Type B pancreatic cell (in vitro differentiated cells): ENCODE data around the gene GRIN2B. TPM values are rescaled to one million over a fixed set of nuclear protein-coding genes. Genes with fewer than 3 reads are reported as not detected.

Source experiments
- DNase-seq: peaks from one replicate; pipeline ENCODE4 v3.0.0; 2021; ENCODE audit warnings: mixed read lengths; ENCODE audit not compliant: unreplicated experiment; ENCODE audit errors: extremely low spot score
- H3K27ac Mint-ChIP-seq: 2 replicates; pipeline ENCODE4 v1.8.0; 2021; ENCODE audit warnings: mild to moderate bottlenecking, mixed read lengths
- H3K27me3 Mint-ChIP-seq: 2 replicates; pipeline ENCODE4 v1.8.0; 2021; ENCODE audit warnings: mixed read lengths
- H3K36me3 Mint-ChIP-seq: 2 replicates; pipeline ENCODE4 v1.8.0; 2021; ENCODE audit warnings: mixed read lengths
- H3K4me1 Mint-ChIP-seq: one replicate; pipeline ENCODE4 v1.8.0; 2021; ENCODE audit warnings: mixed read lengths; ENCODE audit not compliant: unreplicated experiment
- H3K4me3 Mint-ChIP-seq: 2 replicates; pipeline ENCODE4 v1.8.0; 2021; ENCODE audit warnings: mild to moderate bottlenecking, mixed read lengths
- H3K9me3 Mint-ChIP-seq: 2 replicates; pipeline ENCODE4 v1.8.0; 2021; ENCODE audit warnings: mixed read lengths
- CTCF ChIP-seq: fragments of 200-600 bp; sonication (generic); conservative IDR thresholded peaks from 2 replicates; pipeline ENCODE4 v1.5.0; 2021; ENCODE audit warnings: antibody characterized with exemption, mild to moderate bottlenecking
- total RNA-seq: library from RNA; stranded (reverse); gene quantifications from 2 replicates; pipeline ENCODE4 v1.2.1, GENCODE V29; 2021; ENCODE audit warnings: low replicate concordance

The GRIN2B gene
- total RNA-seq, 1 donor from 2014 or later: 1.6 TPM

DNA sequence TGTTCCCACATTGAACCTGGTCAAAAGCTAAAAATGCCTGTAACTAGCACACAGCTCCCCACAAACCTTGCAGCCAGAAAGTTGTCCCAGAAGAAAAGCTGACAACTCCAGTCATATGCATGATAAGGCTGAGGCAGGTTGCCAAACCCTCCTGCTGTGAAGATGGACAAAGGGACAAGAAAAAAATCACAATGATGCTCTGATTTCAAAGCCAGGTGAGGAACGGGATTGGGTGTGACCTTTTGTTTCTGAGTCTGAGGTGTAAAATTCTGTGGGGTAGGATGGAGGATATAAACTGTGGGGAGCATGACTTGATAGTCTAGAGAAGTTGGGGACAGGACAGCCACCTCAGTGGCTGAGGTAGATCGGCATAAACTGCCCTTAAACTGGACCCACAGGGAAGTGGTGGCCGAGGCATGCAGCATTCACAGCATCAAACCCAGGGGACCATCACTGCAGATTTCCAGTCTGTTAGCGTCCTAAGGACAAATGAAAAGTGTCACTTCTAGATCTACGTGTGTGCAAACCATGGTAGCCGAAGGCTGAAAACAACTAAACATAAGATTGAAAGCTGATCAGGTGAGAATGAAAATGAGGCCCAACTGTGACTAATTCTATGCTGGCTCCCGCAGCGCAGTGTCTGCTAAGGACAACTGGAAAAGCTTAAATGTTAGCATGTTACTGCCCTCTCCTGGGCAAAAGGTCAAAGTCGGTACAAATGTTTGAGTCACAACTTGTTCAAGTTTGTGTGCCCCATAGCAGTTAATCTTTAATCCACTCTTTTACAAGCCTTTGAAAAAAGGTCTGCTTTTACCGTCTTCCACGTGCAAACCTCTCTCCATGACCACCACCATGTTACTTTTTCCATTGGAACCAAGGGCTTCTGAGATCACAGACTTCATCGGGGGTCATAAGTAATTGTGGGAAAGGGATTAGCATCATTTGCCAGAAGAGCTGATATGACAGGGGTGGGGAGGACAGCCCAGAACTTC lies 39.8 kb downstream of the GRIN2B start:
- DNase-seq: no peak
- peak overlapping the region; percentile 4 for H3K4me3 Mint-ChIP-seq
- H3K9me3 Mint-ChIP-seq: no peaks in the 10 kb centered on the region
- peak overlapping the region; percentile 53 for H3K27ac Mint-ChIP-seq
- peaks cover 8% of the 10 kb centered on the region for H3K4me1 Mint-ChIP-seq
- TF ChIP-seq CTCF: peak; percentile 80
- H3K27me3 Mint-ChIP-seq: peaks cover 26% of the 10 kb centered on the region
- peaks cover 4% of the 10 kb centered on the region for H3K36me3 Mint-ChIP-seq

GRCh38 chr12:13940335-13940865 lies 41.0 kb downstream of the GRIN2B start:
- Mint-ChIP-seq H3K4me3 (no peak overlapping the region), H3K4me1 (peaks cover 8% of the 10 kb centered on the region), H3K9me3 (no peaks in the 10 kb centered on the region), H3K36me3 (peaks cover 4% of the 10 kb centered on the region), H3K27me3 (peaks cover 23% of the 10 kb centered on the region), H3K27ac (no peak overlapping the region)
- no peak for TF ChIP-seq CTCF
- no peak for DNase-seq

- TF ChIP-seq CTCF: no peak
- Mint-ChIP-seq H3K36me3 (no peaks in the 10 kb centered on the region), H3K9me3 (no peaks in the 10 kb centered on the region), H3K27me3 (peaks cover 22% of the 10 kb centered on the region), H3K4me3 (no peak overlapping the region), H3K27ac (no peak overlapping the region), H3K4me1 (peaks cover 8% of the 10 kb centered on the region)
- DNase-seq: no peak
These were observed 43.7 kb downstream of the GRIN2B start for GRCh38 chr12:13937735-13938134.

DNA sequence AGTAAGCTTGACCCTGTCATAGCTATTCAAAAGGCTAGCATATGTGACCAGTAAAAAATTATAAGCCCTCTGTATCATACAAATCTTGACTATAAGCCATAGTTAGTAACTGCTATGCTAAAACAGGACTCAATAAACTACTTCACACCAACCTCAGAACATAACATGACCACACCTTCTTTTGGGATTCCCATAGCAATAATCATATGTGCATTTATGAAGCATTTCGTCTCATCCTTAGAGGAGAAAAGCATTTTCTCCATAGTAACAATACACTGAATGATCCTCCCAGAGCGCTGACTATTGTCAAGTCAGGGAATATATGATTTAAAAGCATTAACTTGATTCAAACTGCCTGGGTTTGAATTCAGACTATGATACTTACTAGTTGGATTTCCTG lies 46.2 kb downstream of the GRIN2B start:
- H3K27me3 Mint-ChIP-seq: peaks cover 9% of the 10 kb centered on the region
- H3K4me3 Mint-ChIP-seq: no peak overlapping the region
- no peaks in the 10 kb centered on the region for H3K36me3 Mint-ChIP-seq
- no peak for DNase-seq
- no peak overlapping the region for H3K27ac Mint-ChIP-seq
- no peaks in the 10 kb centered on the region for H3K9me3 Mint-ChIP-seq
- H3K4me1 Mint-ChIP-seq: no peaks in the 10 kb centered on the region
- no peak for TF ChIP-seq CTCF
